HG03521 (cell line): ENCODE results near the gene PPOX.

Experiments
- ATAC-seq: cut with Tn5 transposase; IDR thresholded peaks from one replicate; pipeline ENCODE4 v1.9.1; 2021; ENCODE audit warnings: mild to moderate bottlenecking, moderate library complexity; ENCODE audit not compliant: unreplicated experiment

Gene PPOX

GRCh38 chr1:161153176-161153575 is 13.1 kb upstream of the PPOX start:
- no peak for ATAC-seq

- ATAC-seq, result peak; percentile 82
These were observed 12.4 kb upstream of the PPOX start, which contains the start of gene UFC1 for GRCh38 chr1:161153682-161154337. Gene UFC1, plus strand, starts transcription at chr1:161153978. Its CDS starts 20 bp downstream, at chr1:161153998.

- no peak for ATAC-seq
These were observed 8.4 kb upstream of the PPOX start for GRCh38 chr1:161157867-161158266.

- no peak for ATAC-seq
These were observed 7.8 kb upstream of the PPOX start for GRCh38 chr1:161158316-161159010.

- ATAC-seq, result peak; percentile 83
These were observed 6.9 kb upstream of the PPOX start, which contains the start of gene USP21 for GRCh38 chr1:161159087-161159912. Gene USP21, plus strand, starts transcription at chr1:161159500. Its CDS starts 1,141 bp downstream, at chr1:161160641.

GRCh38 chr1:161159913-161160243 is 6.3 kb upstream of the PPOX start:
- ATAC-seq, result no peak

- no peak for ATAC-seq
These were observed 5.5 kb upstream of the PPOX start for GRCh38 chr1:161160671-161161145.

- ATAC-seq, result no peak
These were observed 4.6 kb upstream of the PPOX start for GRCh38 chr1:161161652-161162051.

GRCh38 chr1:161162052-161162451 is 4.2 kb upstream of the PPOX start:
- ATAC-seq, result no peak

GRCh38 chr1:161162806-161163205 is 3.4 kb upstream of the PPOX start:
- ATAC-seq, result no peak

- ATAC-seq, result no peak
These were observed 2.4 kb upstream of the PPOX start for GRCh38 chr1:161163793-161164192.

GRCh38 chr1:161164901-161165610 is 1.2 kb upstream of the PPOX start:
- no peak for ATAC-seq

- ATAC-seq, result no peak
These were observed 683 bp downstream of the PPOX start for GRCh38 chr1:161166669-161167548.

GRCh38 chr1:161168906-161169305 is 2.7 kb downstream of the PPOX start:
- ATAC-seq, result no peak

- no peak for ATAC-seq
These were observed 5.0 kb downstream of the PPOX start for GRCh38 chr1:161171191-161171590.

GRCh38 chr1:161171696-161172095 is 5.5 kb downstream of the PPOX start:
- ATAC-seq, result no peak

- no peak for ATAC-seq
These were observed 6.1 kb downstream of the PPOX start for GRCh38 chr1:161172349-161172748.

GRCh38 chr1:161172776-161173376 is 6.7 kb downstream of the PPOX start:
- ATAC-seq, result no peak

GRCh38 chr1:161173711-161174110 is 7.5 kb downstream of the PPOX start:
- ATAC-seq, result no peak

GRCh38 chr1:161174911-161175310 is 8.7 kb downstream of the PPOX start:
- no peak for ATAC-seq
